ENCODE measurements around the gene DEAF1.
"Not testable (repeated sequence)": the region's sequence is repeated elsewhere in the genome, so short reads cannot be mapped to it uniquely, and the experiment has no call there.

Gene DEAF1

GRCh38 chr11:647672-648158, 47.3 kb downstream of the DEAF1 start:
- DNase-seq (ENCODE audit: low read depth in 1 of 2, low spot score in 1 of 2) = not testable (repeated sequence)

GRCh38 chr11:646214-646613, 48.8 kb downstream of the DEAF1 start:
- DNase-seq (ENCODE audit: low read depth in 1 of 2, low spot score in 1 of 2) = no peak

GRCh38 chr11:645536-645935, 49.5 kb downstream of the DEAF1 start:
- no peak for DNase-seq (ENCODE audit: low read depth in 1 of 2, low spot score in 1 of 2)

DNA sequence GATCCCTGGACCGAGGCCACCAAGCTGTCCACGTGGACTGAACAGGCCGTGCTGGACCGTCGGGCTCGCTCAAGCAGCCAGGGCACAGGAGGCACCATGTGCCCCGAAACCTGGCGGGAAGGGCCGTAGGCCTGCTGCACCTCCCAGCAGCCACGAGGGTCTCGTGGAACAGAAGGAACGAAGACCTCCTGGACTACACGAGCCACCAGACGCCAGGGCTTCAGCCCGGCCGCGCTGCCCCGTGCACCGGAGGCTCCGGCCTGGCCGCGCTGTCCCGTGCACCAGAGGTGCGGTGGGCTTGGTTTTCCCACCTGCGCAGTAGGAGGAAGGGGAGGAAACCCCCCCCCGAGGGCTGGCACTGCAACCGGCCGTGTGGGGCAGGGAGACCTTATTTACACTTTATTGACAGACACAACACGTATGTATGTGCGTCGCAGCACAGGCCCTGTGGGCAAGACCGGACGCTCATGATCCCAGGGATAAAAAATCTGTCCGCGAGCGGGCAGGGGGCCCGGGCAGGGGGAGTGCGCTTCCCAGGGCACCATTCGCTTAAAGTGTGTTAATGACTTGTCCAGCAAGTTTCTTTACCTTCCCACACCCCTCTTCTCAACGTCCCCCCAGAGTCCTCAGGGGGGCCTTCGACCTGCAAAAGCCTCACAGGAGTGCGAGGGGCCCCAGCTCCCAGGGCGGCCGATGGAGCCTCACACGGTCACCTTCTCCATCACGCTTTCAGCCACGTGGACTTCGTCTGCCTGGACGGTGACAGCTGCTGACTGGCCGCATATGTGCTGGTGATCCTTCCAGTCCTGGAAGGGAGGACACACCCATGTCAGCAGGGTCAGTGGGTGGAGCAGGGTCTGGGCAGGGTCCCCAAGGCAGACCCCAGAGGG, 50.9 kb downstream of the DEAF1 start:
- no peak for DNase-seq (ENCODE audit: low read depth in 1 of 2, low spot score in 1 of 2)

DNA sequence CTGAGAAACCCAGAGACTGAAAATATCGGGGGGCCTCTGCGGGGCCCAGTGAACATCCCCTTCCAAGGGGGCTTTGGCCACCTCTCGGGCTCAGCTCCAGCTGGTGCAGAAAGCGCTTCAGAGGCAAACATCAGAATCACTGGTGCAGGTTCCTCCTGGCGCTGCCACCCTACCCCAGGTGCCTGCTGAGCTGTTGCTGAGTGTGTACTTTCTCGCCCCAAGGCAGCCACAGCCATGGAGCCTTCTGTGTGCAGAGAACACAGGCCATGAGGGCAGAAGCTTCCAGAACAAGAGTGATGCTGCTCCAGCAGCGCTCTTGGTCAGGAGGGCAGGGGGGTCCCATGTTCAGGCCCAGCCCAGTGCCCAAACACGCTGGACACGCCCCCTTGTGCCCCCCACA, 51.7 kb downstream of the DEAF1 start:
- no peak for DNase-seq (ENCODE audit: low read depth in 1 of 2, low spot score in 1 of 2)

GRCh38 chr11:641806-642370, 53.1 kb downstream of the DEAF1 start:
- no peak for DNase-seq (ENCODE audit: low read depth in 1 of 2, low spot score in 1 of 2)

DNA sequence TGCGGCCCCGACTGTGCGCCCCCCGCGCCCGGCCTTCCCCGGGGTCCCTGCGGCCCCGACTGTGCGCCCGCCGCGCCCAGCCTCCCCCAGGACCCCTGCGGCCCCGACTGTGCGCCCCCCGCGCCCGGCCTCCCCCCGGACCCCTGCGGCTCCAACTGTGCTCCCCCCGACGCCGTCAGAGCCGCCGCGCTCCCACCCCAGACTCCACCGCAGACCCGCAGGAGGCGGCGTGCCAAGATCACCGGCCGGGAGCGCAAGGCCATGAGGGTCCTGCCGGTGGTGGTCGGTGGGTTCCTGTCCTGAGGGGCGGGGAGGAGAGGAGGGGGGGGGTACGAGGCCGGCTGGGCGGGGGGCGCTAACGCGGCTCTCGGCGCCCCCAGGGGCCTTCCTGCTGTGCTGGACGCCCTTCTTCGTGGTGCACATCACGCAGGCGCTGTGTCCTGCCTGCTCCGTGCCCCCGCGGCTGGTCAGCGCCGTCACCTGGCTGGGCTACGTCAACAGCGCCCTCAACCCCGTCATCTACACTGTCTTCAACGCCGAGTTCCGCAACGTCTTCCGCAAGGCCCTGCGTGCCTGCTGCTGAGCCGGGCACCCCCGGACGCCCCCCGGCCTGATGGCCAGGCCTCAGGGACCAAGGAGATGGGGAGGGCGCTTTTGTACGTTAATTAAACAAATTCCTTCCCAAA, 54.9 kb downstream of the DEAF1 start:
- DNase-seq (ENCODE audit: low read depth in 1 of 2, low spot score in 1 of 2) = no peak

DNA sequence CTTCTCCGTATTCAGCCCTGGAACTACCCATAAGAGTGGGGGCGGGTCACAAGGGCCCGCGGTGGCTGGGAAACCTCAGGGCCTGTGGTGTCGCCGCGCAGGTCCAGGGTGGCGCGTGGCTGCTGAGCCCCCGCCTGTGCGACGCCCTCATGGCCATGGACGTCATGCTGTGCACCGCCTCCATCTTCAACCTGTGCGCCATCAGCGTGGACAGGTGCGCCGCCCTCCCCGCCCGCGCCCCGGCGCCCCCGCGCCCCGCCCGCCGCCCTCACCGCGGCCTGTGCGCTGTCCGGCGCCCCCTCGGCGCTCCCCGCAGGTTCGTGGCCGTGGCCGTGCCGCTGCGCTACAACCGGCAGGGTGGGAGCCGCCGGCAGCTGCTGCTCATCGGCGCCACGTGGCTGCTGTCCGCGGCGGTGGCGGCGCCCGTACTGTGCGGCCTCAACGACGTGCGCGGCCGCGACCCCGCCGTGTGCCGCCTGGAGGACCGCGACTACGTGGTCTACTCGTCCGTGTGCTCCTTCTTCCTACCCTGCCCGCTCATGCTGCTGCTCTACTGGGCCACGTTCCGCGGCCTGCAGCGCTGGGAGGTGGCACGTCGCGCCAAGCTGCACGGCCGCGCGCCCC, 55.6 kb downstream of the DEAF1 start:
- DNase-seq (ENCODE audit: low read depth in 1 of 2, low spot score in 1 of 2) = no peak

- no peak for DNase-seq (ENCODE audit: low read depth in 1 of 2, low spot score in 1 of 2)
These were observed 56.2 kb downstream of the DEAF1 start for GRCh38 chr11:638631-639331.

- no peak for DNase-seq (ENCODE audit: low read depth in 1 of 2, low spot score in 1 of 2)
These were observed 57.2 kb downstream of the DEAF1 start for GRCh38 chr11:637593-638521.

- no peak for DNase-seq (ENCODE audit: low read depth in 1 of 2, low spot score in 1 of 2)
These were observed 57.8 kb downstream of the DEAF1 start for GRCh38 chr11:637333-637592.

DNA sequence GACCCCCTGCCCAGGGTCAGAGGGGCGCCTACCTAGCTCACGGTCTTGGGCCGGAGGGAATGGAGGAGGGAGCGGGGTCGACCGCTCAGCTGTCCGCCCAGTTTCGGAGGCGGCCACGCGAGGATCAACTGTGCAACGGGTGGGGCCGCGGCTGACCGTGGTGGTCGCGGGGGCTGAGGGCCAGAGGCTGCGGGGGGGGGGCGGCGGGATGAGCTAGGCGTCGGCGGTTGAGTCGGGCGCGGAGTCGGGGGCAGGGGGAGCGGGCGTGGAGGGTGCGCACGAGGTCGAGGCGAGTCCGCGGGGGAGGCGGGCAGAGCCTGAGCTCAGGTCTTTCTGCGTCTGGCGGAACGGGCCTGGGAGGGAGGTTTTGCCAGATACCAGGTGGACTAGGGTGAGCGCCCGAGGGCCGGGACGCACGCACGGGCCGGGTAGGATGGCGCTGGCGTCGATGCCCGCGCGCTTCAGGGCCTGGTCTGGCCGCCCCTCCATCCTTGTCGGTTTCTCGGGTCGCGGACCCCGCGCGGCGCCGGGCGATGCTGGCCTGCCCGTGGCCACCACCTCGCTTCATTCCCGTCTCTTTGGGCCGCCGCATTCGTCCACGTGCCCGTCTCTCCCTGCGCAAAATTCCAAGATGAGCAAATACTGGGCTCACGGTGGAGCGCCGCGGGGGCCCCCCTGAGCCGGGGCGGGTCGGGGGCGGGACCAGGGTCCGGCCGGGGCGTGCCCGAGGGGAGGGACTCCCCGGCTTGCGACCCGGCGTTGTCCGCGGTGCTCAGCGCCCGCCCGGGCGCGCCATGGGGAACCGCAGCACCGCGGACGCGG, 58.3 kb downstream of the DEAF1 start, which contains the start of gene DRD4:
Gene DRD4, plus strand, starts transcription at position 759 of the 822 bp plus-strand sequence. Its CDS starts 36 bp downstream, at position 795.
- no peak for DNase-seq (ENCODE audit: low read depth in 1 of 2, low spot score in 1 of 2)

DNA sequence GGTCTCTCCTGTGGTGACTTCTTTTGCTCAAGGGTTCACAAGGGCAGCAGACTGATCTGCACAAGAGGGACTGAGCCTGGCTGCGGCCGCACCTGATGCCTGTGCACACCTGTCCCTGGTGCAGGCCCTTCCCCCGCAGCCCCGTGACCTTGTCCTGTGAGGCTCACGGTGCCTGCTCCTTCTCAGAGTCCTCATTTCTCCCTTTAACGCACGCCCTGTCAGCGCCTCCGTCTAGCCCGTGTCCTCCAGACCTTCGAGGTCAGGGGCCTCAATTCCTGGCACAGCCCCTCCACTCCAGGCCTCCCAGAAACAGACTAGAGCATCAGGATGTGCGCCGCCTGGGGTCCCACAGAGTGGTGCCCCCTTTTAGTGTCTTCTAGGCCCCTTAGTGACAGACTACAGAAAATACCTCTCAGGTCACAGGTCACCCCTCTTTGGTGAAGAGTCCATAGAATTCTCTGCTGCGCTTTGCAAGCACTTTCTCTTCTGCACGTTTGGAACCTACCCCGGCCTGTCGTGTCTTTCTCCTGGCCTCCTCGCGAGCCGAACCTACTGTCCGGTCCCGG, 59.0 kb downstream of the DEAF1 start:
- no peak for DNase-seq (ENCODE audit: low read depth in 1 of 2, low spot score in 1 of 2)

- no peak for DNase-seq (ENCODE audit: low read depth in 1 of 2, low spot score in 1 of 2)
These were observed 64.2 kb downstream of the DEAF1 start for GRCh38 chr11:630871-631270.

DNA sequence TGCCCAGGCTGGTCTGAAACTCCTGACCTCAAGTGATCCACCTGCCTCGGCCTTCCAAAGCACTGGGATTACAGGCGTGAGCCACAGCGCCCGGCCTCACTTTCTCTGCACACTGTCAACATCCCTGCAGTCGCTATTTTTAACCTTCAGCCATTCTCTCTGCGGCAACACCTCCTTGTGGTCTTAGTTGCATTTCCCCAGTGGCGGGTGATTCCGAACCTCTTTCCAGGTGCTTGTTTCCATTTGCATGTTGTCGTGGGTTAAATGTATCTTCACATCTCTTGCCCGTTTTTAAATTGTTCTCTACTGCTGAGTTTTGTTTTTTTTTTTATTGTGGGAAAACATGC, 65.8 kb downstream of the DEAF1 start:
- no peak for DNase-seq (ENCODE audit: low read depth in 1 of 2, low spot score in 1 of 2)

DNA sequence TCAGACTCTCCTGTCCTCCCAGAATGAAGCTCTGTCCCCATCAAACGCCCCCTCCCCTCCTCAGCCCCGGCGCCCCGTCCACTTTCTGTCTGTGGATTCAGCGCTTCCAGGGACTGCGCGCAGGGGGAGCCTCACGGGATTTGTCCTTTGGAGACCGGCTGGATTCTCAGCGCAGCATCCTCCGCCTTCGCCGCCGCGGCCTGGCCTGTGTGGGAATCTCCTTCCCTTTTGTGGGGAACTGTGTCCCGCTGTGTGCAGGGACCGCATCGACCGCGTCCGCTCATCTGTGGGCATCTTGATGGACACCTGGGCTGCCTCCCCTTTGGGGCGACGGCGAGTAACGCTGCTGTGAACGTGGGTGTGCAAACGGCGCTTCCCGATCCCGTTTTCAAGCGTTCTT, 67.0 kb downstream of the DEAF1 start:
- no peak for DNase-seq (ENCODE audit: low read depth in 1 of 2, low spot score in 1 of 2)

- no peak for DNase-seq (ENCODE audit: low read depth in 1 of 2, low spot score in 1 of 2)
These were observed 67.8 kb downstream of the DEAF1 start for GRCh38 chr11:627308-627576.

- DNase-seq (ENCODE audit: low read depth in 1 of 2, low spot score in 1 of 2) = no peak
These were observed 68.3 kb downstream of the DEAF1 start, which contains the start of gene SCT for GRCh38 chr11:626475-627307. TSS of gene SCT (minus strand) at chr11:627181. CDS start at chr11:627143, 38 bp downstream.
